Natural killer cell (primary cell): ENCODE data around the gene ZDHHC13. TPM values are rescaled to one million over a fixed set of nuclear protein-coding genes. Genes with fewer than 3 reads are reported as not detected.

Experiments
- ATAC-seq, 3 donors: fragments of 150-1000 bp in 2 of 3; fragments of 200-7000 bp in 1 of 3; cut with Tn5 transposase; 1 replicate in 1 of 3; 2 replicates in 2 of 3; pipeline ENCODE4 v1.10.0; 2021; ENCODE audit warnings: mild to moderate bottlenecking in 2 of 3, moderate library complexity in 2 of 3
- DNase-seq, 2 donors: peaks; one replicate each; pipeline versions ENCODE4 v3.0.0 to v3.0.0-alpha.2; 2013 to 2021; ENCODE audit warnings: mixed read lengths in 1 of 2
- H3K27ac ChIP-seq: one replicate; pipeline ENCODE4 v1.5.1; 2013; ENCODE audit warnings: mild to moderate bottlenecking, low read length
- H3K27me3 ChIP-seq: one replicate; pipeline ENCODE4 v1.6.1; 2013; ENCODE audit warnings: low read length; ENCODE audit not compliant: control insufficient read depth, insufficient read depth
- H3K36me3 ChIP-seq: one replicate; pipeline ENCODE4 v1.6.1; 2013; ENCODE audit warnings: low read length; ENCODE audit not compliant: control insufficient read depth, insufficient read depth
- H3K4me1 ChIP-seq: one replicate; pipeline ENCODE4 v1.6.1; 2013; ENCODE audit warnings: low read length; ENCODE audit not compliant: control insufficient read depth, insufficient read depth
- H3K4me3 ChIP-seq: one replicate; pipeline ENCODE4 v1.5.1; 2013; ENCODE audit warnings: low read length
- H3K9me3 ChIP-seq: one replicate; pipeline ENCODE4 v1.6.1; 2013; ENCODE audit warnings: low read length; ENCODE audit not compliant: control insufficient read depth, insufficient read depth
- H3K27ac Mint-ChIP-seq, 2 donors: one replicate each; pipeline ENCODE4 v1.8.0; 2022; ENCODE audit warnings: mild to moderate bottlenecking in 2 of 2, mixed read lengths in 2 of 2, moderate library complexity in 1 of 2
- H3K27me3 Mint-ChIP-seq, 2 donors: one replicate each; pipeline ENCODE4 v1.8.0; 2022; ENCODE audit warnings: low read depth in 2 of 2, mixed read lengths in 2 of 2
- H3K36me3 Mint-ChIP-seq: one replicate; pipeline ENCODE4 v1.8.0; 2022; ENCODE audit warnings: mixed read lengths
- H3K4me1 Mint-ChIP-seq, 2 donors: one replicate each; pipeline ENCODE4 v1.8.0; 2022; ENCODE audit warnings: mixed read lengths in 2 of 2
- H3K4me3 Mint-ChIP-seq: one replicate; pipeline ENCODE4 v1.8.0; 2022; ENCODE audit warnings: mild to moderate bottlenecking, moderate library complexity, mixed read lengths
- H3K9me3 Mint-ChIP-seq, 2 donors: one replicate each; pipeline ENCODE4 v1.8.0; 2022; ENCODE audit warnings: mixed read lengths in 2 of 2
- CTCF ChIP-seq: fragments of 200-600 bp; IDR thresholded peaks from one replicate; pipeline ENCODE4 v1.8.0; 2022; ENCODE audit warnings: antibody characterized with exemption
- WGBS: methylation state at CpG from one replicate; pipeline ENCODE4 v1.1.7; 2013; ENCODE audit warnings: missing lambda C conversion rate; ENCODE audit not compliant: insufficient coverage; 5-methylcytosine and 5-hydroxymethylcytosine counted together
- intact Hi-C: fragments of 100-400 bp; cut with micrococcal nuclease; formaldehyde crosslinking; loops from one replicate; pipeline ENCODE4 v1.14.2; 2022
- total RNA-seq, 4 donors: library from RNA; stranded (reverse); fragments of 120-200 nt in 1 of 4; gene quantifications; one replicate each; pipeline versions ENCODE4 v1.2.3 to v1.2.4, GENCODE V29; 2013 to 2022

ZDHHC13 gene
- total RNA-seq, 3 donors from 2014 or later (not counting 1 experiment from before 2014, with no cell fraction given): 13.3 to 17.4 (median 13.5) TPM

GRCh38 chr11:19073454-19074415 is 43.2 kb upstream of the ZDHHC13 start:
- intact Hi-C loops: no loop called here
- Mint-ChIP-seq H3K27ac (no peak overlapping the region), H3K27me3 (peaks cover 14 to 24% of the 10 kb centered on the region in 2 donors), H3K4me3 (no peak overlapping the region), H3K4me1 (peaks cover 8 to 11% of the 10 kb centered on the region in 2 donors), H3K36me3 (peaks cover 12% of the 10 kb centered on the region), H3K9me3 (peaks cover 0 to 8% of the 10 kb centered on the region in 2 donors)
- Histone ChIP-seq H3K36me3 (no peaks in the 10 kb centered on the region), H3K9me3 (no peaks in the 10 kb centered on the region), H3K4me1 (peaks cover 5% of the 10 kb centered on the region), H3K4me3 (no peak overlapping the region), H3K27ac (no peak overlapping the region), H3K27me3 (peaks cover 5% of the 10 kb centered on the region)
- WGBS: 78% methylated on average over 10 of the region's 10 CpGs
- no peak for DNase-seq
- ATAC-seq: no peak
- no peak for TF ChIP-seq CTCF

GRCh38 chr11:19075636-19076035 is 41.3 kb upstream of the ZDHHC13 start:
- DNase-seq (no peak), ATAC-seq (no peak)
- H3K36me3 ChIP-seq: no peaks in the 10 kb centered on the region
- no peak overlapping the region for H3K27ac ChIP-seq
- H3K9me3 ChIP-seq: no peaks in the 10 kb centered on the region
- no peaks in the 10 kb centered on the region for H3K9me3 Mint-ChIP-seq
- intact Hi-C loops: no loop called here
- H3K4me1 ChIP-seq: peaks cover 5% of the 10 kb centered on the region
- 89% methylated on average over 2 of the region's 3 CpGs for WGBS
- peaks cover 8 to 11% of the 10 kb centered on the region in 2 donors for H3K4me1 Mint-ChIP-seq
- no peaks in the 10 kb centered on the region for H3K36me3 Mint-ChIP-seq
- peaks cover 8 to 19% of the 10 kb centered on the region in 2 donors for H3K27me3 Mint-ChIP-seq
- no peak overlapping the region for H3K4me3 Mint-ChIP-seq
- H3K4me3 ChIP-seq: no peak overlapping the region
- H3K27me3 ChIP-seq: peaks cover 3% of the 10 kb centered on the region
- no peak overlapping the region for H3K27ac Mint-ChIP-seq
- no peak for TF ChIP-seq CTCF

- WGBS: 62% methylated on average over 9 of the region's 10 CpGs
- peak; percentile 53 to 71 for DNase-seq
- peaks cover 11 to 30% of the 10 kb centered on the region in 2 donors for H3K27me3 Mint-ChIP-seq
- no peak overlapping the region for H3K4me3 Mint-ChIP-seq
- no peaks in the 10 kb centered on the region for H3K4me1 ChIP-seq
- H3K9me3 Mint-ChIP-seq: no peaks in the 10 kb centered on the region
- H3K27ac ChIP-seq: no peak overlapping the region
- ATAC-seq: peak; percentile 79 to 94 (median 91)
- H3K9me3 ChIP-seq: no peaks in the 10 kb centered on the region
- peak; percentile 99 for TF ChIP-seq CTCF
- no peak overlapping the region for H3K27ac Mint-ChIP-seq
- peaks cover 3% of the 10 kb centered on the region for H3K27me3 ChIP-seq
- peaks cover 5 to 8% of the 10 kb centered on the region in 2 donors for H3K4me1 Mint-ChIP-seq
- H3K36me3 Mint-ChIP-seq: no peaks in the 10 kb centered on the region
- intact Hi-C loops: loop anchor here (1.0 kb wide), 1 partner anchor 476 kb away; no protein-coding TSS in a partner anchor
- no peaks in the 10 kb centered on the region for H3K36me3 ChIP-seq
- no peak overlapping the region for H3K4me3 ChIP-seq
Observed at GRCh38 chr11:19076744-19077589, 40.0 kb upstream of the ZDHHC13 start.
